Posterior vena cava (tissue), 2 donors: Measurements from ENCODE around the gene RIPOR3. TPM values are rescaled to one million over a fixed set of nuclear protein-coding genes. Genes with fewer than 3 reads are reported as not detected.
A peak's percentile ranks its signal among the peaks of the same experiment; 100 is the strongest.
"Not testable (repeated sequence)": the region's sequence is repeated elsewhere in the genome, so short reads cannot be mapped to it uniquely, and the experiment has no call there.

Experiments used
- DNase-seq: peaks from one replicate; pipeline ENCODE4 v3.0.0-alpha.2; 2020; ENCODE audit warnings: low spot score
- intact Hi-C, 2 donors: fragments of 100-400 bp; cut with DNase I; formaldehyde crosslinking; loops; one replicate each; pipeline versions ENCODE4 v1.14.1 to v1.14.2; 2022 to 2023
- total RNA-seq, 2 donors: library from RNA; stranded (reverse); fragmentation: NEBNext Ultra II Directional; extraction: Animal tissue kit (Norgen Biotek cat#: 25700); gene quantifications; one replicate each; pipeline ENCODE4 v1.2.1, GENCODE V29; 2021
- donor health status: DM: yes; HTN: yes; CAD: no.
- donor health status: DM: yes; HTN: yes; CAD: no.

RIPOR3 gene
- total RNA-seq, 2 donors from 2014 or later: 10.6 to 11.2 TPM

GRCh38 chr20:50672400-50673145 is 18.8 kb downstream of the RIPOR3 start:
- DNase-seq: no peak
- intact Hi-C loops: loop anchor here in 1 of 2 donors (10.0 kb wide), 1 partner anchor 1232 kb away; no protein-coding TSS in a partner anchor

GRCh38 chr20:50671626-50672025 is 19.7 kb downstream of the RIPOR3 start:
- intact Hi-C loops: loop anchor here in 1 of 2 donors (10.0 kb wide), 1 partner anchor 1233 kb away; no protein-coding TSS in a partner anchor
- DNase-seq: no peak

GRCh38 chr20:50671010-50671409 is 20.3 kb downstream of the RIPOR3 start:
- DNase-seq: not testable (repeated sequence)
- intact Hi-C loops: loop anchor here in 1 of 2 donors (10.0 kb wide), 1 partner anchor 1234 kb away; no protein-coding TSS in a partner anchor

DNA sequence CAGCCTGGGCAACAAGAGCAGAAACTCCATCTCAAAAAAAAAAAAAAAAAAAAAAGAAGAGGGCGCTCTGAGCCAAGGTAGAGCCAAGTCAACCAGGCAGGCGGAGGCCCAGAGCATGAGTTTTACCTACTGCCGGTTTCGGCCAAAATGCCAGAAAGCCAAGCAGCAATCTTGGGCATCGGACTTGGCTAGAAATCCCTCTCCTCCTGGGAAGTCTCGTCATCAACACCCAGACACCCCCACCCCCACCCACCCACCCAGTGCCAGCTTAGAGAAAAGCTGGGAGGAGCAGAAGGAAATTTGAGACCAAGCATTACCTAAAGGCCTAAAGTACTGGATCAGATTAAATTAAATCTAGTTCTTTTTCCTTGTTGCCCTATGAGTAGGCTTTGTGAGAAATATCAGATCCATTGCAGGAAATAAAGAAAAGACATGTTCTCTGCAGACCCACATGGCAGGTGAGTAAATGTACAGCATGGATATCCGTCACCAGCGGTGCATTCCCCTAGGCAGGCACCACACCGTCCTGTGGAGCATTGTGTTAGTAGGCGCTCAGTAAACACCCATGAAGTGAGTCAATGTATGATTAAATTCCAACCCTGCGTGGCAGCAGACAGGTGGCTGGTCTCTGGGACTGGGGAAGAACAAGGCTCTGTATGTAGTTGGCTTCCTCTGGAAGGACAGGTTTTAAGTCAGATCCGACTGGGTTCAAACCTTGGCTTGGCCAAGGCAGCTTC is 21.0 kb downstream of the RIPOR3 start:
- DNase-seq: no peak
- intact Hi-C loops: loop anchor here in 1 of 2 donors (10.0 kb wide), 1 partner anchor 1235 kb away; no protein-coding TSS in a partner anchor

- no peak for DNase-seq
- intact Hi-C loops: no loop called here
Observed at GRCh38 chr20:50668798-50669197, 22.5 kb downstream of the RIPOR3 start.

GRCh38 chr20:50668326-50668725 is 23.0 kb downstream of the RIPOR3 start:
- intact Hi-C loops: no loop called here
- no peak for DNase-seq

GRCh38 chr20:50666709-50667298 is 24.5 kb downstream of the RIPOR3 start:
- intact Hi-C loops: no loop called here
- no peak for DNase-seq

DNA sequence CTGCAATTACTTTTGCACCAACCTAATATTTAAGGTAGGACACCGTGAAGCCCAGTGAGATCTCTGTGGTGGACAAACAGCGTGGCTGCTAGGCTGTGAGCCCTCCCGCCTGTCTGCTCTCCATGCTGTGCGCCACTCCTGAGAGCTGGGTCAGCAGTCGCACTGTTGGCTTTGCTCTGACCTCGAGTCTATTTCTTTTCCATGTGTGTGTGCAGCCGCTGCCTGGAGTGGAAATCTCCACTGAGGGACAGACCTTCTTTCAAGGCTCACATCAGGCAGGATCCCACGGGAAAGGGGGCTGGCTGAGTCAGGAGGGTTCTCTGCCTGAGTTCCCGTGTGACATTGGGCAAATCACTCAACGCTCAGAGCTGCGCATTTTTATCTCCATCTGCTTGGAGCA is 27.1 kb downstream of the RIPOR3 start:
- no peak for DNase-seq
- intact Hi-C loops: no loop called here

GRCh38 chr20:50663095-50663821 is 28.1 kb downstream of the RIPOR3 start:
- intact Hi-C loops: no loop called here
- DNase-seq: no peak

GRCh38 chr20:50659975-50660670 is 31.2 kb downstream of the RIPOR3 start:
- intact Hi-C loops: no loop called here
- DNase-seq: no peak

DNA sequence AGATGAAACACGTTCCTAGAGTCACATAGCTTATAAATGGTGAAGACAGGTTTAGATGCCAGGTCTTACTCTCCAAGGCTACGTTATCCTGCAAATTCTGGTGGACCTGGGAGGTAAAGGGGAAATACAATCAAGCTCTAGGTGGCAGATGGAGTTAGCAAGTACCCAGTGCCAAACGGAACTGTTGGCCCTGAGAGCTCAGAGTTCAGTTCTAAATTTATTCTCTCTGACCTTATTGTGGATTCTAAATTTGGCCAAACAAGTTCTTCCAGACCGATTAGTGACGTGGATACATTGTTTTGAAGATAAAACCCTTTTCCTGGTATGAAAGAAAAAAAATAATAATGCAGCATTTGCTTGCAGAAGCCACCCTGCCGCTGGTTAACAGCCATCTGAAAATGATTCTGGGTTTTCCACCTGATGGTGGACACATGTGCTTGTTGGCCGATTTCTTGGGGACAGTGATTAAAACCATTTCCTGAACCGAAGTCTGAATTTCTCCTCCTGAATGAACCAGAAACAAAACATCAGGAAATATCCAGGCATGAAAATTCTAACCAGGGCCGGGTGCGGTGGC is 32.5 kb downstream of the RIPOR3 start:
- no peak for DNase-seq
- intact Hi-C loops: no loop called here

DNA sequence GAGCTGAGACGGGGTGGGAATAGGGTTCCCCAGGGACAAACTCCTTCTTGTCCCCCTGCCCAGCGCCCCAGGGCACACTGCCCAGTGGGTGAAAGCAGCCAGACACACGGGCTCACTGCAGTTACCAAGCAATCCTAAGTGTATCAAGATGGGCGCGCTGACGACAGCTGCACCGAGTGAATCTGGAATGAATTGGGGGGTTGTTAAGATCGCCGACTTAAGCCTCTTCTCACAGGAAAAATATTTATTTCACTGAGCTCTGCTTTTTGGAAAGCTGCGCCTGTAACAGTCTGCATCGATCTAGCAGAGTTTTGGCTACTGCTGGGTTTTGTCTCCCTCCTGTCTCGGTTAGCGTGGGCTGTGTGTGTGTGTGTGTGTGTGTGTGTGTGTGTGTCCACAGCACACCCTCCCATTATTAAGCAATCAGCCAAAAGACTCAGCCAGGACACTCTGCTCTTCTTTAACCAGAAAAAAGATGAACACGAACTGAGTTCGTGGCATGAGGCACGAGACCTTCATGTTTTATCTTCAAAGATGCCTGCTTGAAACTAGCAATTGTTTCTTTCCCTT is 35.9 kb downstream of the RIPOR3 start:
- intact Hi-C loops: no loop called here
- peak; percentile 85 for DNase-seq

DNA sequence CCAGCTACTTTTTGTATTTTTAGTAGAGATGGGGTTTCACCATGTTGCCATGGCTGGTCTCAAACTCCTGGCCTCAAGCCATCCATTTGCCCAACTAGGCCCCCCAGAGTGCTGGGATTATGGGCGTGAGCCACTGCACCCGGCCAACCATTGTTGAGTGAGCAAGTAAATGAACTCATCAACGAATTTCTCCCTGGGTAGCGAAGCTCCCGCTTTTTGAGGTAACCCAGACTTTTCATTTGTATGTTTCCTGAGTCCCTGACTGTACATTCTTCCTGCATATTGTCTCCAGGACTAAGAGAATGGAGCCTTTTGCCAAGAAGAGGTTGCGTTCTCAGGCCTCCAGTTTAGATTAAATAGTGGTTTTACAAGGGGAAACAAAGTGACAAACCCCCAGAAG is 36.4 kb downstream of the RIPOR3 start:
- intact Hi-C loops: no loop called here
- no peak for DNase-seq

DNA sequence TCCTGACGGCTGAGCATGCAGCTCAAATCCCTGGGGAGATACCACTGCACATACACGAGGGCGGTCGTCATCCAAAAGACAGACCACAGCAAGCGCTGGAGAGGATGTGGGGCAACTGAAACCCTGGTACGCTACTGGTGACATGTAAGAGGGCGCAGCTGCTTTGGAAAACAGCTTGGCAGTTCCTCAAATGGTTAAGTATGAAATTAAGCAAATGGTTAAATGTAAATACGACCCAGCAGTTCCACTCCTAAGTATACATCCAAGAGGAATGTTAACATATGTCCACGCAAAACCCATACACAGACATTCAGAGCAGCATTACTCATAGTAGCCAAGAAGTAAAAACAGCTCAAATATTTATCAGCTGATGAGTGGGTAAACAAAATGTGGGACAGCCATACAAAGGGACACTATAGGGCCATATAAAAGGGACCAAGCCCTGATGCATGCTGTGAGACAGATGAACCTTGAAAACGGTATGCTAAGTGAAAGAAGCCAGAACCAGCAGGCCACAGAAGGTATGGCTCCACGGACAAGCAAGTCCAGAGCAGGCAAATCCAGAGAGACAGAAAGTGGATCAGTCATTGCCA is 38.5 kb downstream of the RIPOR3 start:
- intact Hi-C loops: no loop called here
- no peak for DNase-seq

DNA sequence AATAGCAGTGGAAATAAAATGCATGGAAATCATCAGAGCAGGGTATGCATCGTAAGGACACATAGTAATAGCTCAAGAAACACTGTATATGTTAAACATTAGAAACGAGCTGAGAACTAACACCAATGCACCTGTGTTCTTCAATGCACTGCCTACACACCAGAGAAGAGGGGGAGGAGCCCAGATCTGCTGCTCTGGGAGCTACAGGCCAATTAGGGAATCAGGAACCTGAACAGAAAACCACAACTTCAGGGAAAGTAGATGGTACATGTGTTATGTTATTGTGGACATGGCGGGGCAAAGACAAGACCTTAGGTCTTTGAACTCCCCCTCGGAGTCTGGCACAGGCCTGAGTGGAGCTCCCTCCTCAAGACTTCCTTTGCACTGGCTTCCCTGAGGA is 39.7 kb downstream of the RIPOR3 start:
- intact Hi-C loops: no loop called here
- DNase-seq: no peak

DNA sequence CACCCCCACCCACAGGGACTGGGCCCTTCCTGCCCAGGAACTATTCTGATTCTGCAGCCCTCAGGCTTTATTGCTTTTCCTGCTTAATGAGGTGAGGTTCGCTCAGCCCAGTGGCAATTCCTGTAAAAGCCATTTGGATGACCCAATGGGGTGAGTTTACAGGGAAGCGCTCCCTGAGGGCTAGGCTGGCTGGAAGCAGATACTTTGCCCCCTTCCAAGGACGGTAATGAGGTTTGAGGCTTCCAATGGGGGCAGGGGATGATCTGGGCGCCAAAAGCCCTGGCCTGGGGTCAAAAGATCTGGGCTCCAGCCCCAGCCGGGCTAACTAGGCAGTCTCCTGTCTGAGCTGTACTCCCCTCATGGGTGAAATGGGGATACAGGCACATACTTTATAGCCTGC is 41.8 kb downstream of the RIPOR3 start:
- intact Hi-C loops: no loop called here
- DNase-seq: no peak

- intact Hi-C loops: no loop called here
- DNase-seq: no peak
Observed at GRCh38 chr20:50648651-50649050, 42.7 kb downstream of the RIPOR3 start.

GRCh38 chr20:50646483-50646996 is 44.8 kb downstream of the RIPOR3 start:
- no peak for DNase-seq
- intact Hi-C loops: no loop called here
